Fibroblast of skin of left biceps (primary cell): ENCODE data around the gene KLHL3.
"Not testable (repeated sequence)": the region's sequence is repeated elsewhere in the genome, so short reads cannot be mapped to it uniquely, and the experiment has no call there.

ENCODE experiments used
- DNase-seq, 2 experiments: peaks; one replicate each; pipeline ENCODE4 v3.0.0-alpha.2; 2013; ENCODE audit warnings: low read depth in 2 of 2

Gene KLHL3

DNA sequence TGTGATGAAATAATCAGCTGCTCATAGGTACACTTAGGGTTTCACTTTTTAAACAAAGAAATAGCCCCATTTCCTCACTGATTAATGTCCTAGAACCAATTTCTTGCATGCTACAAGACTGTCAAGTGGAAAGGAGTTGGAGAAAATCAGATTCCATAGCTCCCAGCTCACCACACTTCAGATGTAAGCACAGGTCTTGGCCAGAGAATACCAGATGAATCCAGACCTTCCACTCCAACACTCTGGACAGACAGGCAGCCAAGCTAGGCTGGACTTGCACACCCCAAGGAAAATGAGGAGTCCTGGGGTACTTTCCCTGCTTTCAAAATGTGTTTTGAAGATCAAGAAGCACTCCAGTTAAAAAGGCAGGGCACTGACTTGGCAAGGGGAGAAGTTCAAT is 68.5 kb downstream of the KLHL3 start:
- no peak for DNase-seq

DNA sequence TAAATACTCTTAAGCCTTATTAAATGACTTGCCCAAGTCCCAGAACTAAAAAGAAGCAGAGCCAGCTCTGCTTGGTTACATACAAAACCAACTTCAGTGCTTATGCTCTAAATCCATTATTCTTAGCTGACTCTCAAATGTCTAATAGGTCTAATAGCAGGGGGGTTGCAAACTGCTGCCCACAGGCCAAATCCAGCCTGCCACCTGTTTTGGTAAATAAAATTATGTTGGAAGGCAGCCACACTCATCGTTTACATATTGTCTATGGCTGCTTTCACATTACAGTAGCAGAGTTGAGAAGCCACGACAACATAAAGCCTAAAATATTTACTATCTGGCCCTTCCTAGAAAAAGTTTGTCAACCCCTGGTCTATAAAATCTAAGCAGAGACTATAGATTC is 69.0 kb downstream of the KLHL3 start:
- DNase-seq = no peak

DNA sequence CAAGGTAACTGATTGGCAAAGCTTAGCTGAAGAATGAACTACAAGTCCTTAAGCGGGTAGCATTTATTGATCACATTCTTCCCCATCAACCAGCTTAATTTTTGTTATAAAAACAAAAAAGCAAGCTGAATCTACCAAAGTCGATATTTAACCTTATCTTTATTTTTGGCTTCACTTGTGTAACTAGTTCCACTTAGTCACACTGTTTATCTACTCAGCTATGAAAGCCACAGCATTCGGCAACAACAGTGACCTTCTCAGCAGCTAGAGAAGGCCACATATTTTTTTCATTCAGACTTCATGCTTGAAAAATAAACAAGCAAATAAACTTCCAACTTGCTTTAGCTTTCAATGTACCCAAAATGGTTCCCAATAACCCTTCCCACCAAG is 69.4 kb downstream of the KLHL3 start:
- DNase-seq = no peak

DNA sequence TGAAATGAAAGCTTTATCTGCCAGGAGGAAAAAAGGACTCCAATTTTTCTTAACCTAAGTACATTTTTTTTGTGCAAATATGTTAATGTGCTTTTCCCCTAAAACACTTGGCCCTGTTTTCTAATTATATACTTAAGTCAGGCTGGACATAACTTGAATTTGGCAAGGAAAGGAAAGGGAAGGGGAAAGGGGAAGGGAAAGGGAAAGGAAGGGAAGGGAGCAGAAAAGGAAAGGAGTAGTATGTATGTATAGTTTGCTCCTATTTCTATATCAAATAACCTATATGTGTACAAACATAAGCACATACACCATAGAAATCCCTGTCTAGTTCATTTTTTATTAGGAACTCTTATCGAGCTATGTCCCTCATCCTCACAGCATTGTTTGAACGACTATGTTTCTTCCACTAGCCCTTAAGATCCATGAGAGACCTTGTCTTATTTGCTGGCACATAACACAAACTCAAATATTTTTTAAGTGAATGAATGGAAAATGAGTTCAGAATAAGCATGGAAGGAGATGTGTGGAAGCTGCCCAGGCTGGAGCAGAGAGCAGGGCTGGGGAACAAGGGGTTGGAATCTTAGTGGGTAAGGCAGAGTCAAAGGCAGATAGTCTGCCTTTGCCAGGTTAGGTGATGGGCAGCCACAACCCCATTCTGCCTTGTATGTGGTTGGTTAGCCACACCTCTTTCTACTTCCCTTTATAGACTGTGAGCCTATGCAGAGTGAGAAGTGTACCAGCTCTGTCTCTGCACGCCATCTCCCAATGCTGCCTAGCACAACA is 70.0 kb downstream of the KLHL3 start:
- DNase-seq = no peak

DNA sequence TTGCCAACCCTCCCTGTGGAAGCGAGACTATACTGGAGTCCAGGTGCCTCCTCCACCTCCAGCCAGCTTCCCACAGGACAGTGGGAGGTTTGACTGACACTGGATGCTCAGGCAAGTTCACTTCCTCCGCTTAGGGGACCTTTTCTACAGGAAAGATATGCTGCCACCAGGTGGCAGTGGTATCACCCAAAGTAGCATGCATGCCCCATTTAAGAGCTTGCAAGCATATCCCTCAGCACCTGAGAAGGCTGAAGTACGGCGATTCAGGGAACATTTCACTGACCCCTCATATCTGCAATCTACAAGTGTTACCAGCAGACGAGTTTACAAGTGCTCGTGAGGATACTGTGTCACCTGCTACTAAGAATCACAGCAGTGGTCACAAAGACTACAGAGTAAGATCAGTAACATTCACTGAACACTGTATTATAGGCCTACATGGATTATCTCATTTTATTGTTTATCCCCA is 75.5 kb downstream of the KLHL3 start:
- DNase-seq = peak; percentile 18 to 38

DNA sequence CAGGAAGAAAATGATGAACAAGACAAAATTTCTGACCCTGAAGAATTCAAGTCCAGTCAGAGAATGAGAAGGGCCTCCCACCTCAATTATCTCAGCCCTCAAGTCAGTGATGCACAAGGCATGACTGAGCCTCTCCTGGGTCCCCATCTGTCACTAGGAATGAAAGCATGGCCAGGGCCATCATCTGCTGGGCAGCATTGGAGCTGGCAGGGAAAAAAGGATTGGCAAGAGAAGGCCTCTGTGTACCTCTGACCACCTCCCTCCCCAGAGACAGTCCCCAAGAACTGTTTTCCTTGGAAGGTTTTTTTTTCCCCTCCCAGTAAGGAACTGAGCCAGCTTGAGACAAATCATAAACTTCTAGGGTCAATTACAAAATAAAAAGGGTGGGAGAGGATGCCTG is 76.7 kb downstream of the KLHL3 start:
- no peak for DNase-seq

- no peak for DNase-seq
Observed at GRCh38 chr5:137658324-137658723, 77.6 kb downstream of the KLHL3 start.

- DNase-seq = no peak
Observed at GRCh38 chr5:137657073-137657472, 78.8 kb downstream of the KLHL3 start.

DNA sequence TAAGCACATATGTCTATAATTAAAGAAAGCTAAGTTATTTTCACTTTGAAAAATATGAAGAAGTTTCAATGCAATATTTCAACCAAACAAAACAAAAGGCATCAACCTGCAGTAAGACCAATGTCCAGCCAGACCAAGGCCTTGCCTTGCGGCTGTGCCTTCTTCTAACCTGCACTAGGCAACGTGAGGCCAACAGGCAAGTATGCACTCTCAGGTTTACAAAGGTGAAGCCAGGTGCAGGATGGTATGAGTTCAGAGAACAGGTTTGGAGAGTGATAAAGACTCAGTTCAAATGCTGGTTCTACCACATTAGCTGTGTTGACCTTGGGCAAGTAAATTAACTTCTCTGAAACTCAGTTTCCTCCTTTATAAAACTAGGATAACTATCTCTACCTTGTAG is 79.3 kb downstream of the KLHL3 start:
- DNase-seq = no peak

DNA sequence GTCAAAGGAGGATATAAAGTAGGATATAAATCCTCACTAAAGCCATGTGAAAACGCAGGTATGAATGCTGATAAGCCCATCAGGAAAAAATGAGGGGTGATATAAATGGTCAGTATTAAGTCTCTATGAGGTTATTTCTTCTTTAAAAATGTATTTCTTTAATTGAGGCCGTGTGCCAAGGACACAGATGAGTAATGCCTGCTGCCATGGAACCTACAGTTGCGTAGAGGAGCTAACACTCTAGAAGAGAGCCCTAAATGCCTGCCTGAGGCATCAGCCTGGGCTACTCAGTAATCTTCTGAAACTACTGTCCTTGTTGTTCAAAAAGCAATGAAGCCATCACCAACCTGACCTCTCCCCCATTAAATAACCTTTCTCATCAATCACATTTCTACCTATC is 84.9 kb downstream of the KLHL3 start:
- DNase-seq = no peak

- DNase-seq = no peak
Observed at GRCh38 chr5:137649228-137649935, 86.5 kb downstream of the KLHL3 start.

DNA sequence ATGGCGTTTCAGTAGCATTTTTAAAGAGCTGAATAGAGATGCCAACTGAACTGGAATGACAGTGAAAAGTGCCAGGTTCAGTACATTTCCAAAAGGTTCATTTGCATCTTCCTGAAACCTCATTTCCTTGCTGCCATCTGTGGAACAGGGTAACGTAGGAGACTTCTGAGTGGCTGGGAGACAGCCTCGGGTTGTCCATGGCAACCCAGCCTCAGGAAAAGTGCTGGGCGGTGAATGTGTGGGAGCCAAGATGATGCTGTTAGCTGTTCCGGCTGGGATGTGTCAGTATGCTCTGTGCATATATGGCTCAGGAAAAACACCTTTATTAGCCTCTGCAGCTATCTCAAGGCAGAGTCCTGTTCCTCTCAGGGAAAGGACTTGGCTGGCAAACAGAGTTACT is 87.5 kb downstream of the KLHL3 start:
- DNase-seq = no peak

GRCh38 chr5:137647401-137647800 is 88.5 kb downstream of the KLHL3 start:
- no peak for DNase-seq

DNA sequence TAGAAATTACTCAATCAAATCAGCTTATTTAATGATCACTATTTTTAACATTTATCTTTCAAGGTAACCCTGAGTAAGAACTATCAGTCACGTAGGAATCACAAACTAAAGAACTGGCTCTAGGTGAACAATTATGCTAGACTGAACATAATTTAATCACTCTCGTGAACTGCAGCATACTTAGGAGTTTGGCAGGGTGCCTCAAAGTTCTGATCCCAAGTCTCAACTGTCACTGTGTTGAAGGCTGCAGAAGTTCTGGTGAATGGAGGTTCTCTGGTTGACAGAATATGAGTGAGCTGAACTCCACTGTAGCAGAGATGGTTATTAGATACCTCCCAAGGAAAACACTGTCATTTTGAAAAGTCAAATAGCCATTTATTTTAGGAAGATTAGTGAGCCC is 89.1 kb downstream of the KLHL3 start:
- no peak for DNase-seq

DNA sequence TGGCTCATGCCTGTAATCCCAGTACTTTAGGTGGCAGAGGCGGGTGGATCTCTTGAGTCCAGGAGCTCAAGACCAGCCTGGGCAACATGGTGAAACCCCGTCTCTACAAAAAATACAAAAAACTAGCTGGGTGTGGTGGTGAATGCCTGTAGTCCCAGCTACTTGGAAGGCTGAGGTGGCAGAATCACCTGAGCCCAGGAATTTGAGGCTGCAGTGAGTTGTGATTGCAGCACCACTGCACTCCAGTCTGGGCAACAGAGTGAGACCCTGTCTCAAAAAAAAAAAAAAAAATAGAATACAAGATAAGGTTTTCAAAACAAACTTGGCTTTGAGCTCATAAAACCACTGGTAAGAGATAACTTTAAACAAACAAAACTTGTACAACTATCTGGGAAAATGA is 92.8 kb downstream of the KLHL3 start:
- DNase-seq = not testable (repeated sequence)

DNA sequence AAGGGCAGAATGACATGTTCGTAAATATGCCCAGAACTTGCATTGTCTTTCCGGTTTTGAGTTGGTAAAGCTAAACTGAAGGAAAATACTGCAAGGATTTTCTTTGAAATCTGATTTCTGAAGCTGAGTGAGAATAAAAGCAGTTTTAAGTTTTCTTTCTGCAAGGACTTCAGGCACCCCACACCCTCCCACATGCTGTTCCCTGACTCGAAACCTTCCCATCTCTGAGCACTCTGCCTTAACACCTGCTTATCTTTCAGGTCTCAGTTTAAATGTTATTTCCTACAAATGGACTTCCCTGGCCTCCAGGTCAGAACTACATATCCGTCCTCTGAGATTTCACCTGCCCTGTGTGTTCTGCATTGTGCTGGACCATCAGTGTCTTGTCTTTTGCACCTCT is 93.8 kb downstream of the KLHL3 start:
- no peak for DNase-seq

- DNase-seq = no peak
Observed at GRCh38 chr5:137641148-137641547, 94.7 kb downstream of the KLHL3 start.

- no peak for DNase-seq
Observed at GRCh38 chr5:137639645-137640044, 96.2 kb downstream of the KLHL3 start.

GRCh38 chr5:137638841-137639240 is 97.0 kb downstream of the KLHL3 start:
- no peak for DNase-seq

- no peak for DNase-seq
Observed at GRCh38 chr5:137636830-137637714, 98.8 kb downstream of the KLHL3 start.

DNA sequence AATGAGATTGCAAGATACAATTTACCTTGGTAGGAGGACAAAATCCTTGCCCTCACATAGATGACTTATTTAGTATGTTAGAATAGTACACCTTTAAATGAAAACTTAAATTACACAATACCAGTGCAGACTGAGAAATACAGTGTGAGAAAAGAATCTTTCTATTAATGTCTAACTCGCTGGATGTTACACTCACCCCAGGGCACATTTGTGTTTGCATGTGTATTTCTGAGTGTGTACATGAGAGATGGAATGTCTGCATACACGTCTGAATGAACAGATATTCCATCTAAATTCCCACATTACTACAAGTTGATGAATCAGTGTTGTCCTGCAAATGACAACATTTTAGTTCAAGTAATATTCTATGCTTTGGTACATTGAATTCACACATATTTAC is 99.8 kb downstream of the KLHL3 start:
- DNase-seq = no peak

DNA sequence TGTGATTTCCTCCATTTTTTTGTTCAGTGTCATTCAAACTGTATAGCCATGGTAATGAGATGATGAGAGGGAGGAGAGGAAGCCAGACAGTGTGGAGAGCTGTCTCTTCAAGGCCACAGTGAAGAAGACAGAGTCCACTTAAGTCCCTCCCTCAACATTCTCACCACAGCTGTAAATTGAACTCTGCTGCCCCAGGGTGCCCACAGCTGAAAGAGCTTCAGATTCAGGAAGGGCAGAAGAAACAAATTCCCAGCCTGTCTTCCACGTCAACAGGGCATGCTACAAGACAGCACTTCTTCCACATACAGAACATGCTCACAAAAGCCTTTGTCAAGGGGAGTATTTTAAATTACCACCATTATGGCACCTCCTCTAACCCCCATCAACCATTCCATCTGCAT is 100.4 kb downstream of the KLHL3 start:
- no peak for DNase-seq
